Neural cell (in vitro differentiated cells): Measurements from ENCODE around the gene PCYT2. TPM values are rescaled to one million over a fixed set of nuclear protein-coding genes. Genes with fewer than 3 reads are reported as not detected.

Experiments used
- H2AFZ ChIP-seq: fragments of 200-600, 300-800 bp; sonication (generic), shearing (Covaris generic); 2 replicates; pipeline ENCODE4 v1.6.0; 2014; ENCODE audit warnings: low read depth, mild to moderate bottlenecking, antibody characterized with exemption, low read length, moderate library complexity
- H3F3A ChIP-seq: fragments of 200-600 bp; shearing (Covaris generic); 2 replicates; pipeline ENCODE4 v1.6.1; 2016; ENCODE audit warnings: mild to moderate bottlenecking, moderate library complexity, mixed read lengths, antibody characterized with exemption, low read length; ENCODE audit not compliant: insufficient read depth, poor library complexity, severe bottlenecking
- H3K27ac ChIP-seq: fragments of 200-600, 300-800 bp; sonication (generic), shearing (Covaris generic); 2 replicates; pipeline ENCODE4 v1.5.1; 2014; ENCODE audit warnings: mild to moderate bottlenecking, low read length, moderate library complexity
- H3K27me3 ChIP-seq: fragments of 300-800, 200-600 bp; sonication (generic), shearing (Covaris generic); 2 replicates; pipeline ENCODE4 v1.6.0; 2014; ENCODE audit warnings: mild to moderate bottlenecking, low read depth, low read length, moderate library complexity; ENCODE audit not compliant: insufficient read depth
- H3K36me3 ChIP-seq: fragments of 300-800, 200-600 bp; sonication (generic), shearing (Covaris generic); 2 replicates; pipeline ENCODE4 v1.5.1; 2014; ENCODE audit warnings: mild to moderate bottlenecking, antibody characterized with exemption, low read length, moderate library complexity; ENCODE audit not compliant: insufficient read depth
- H3K4me2 ChIP-seq: fragments of 300-800, 200-600 bp; sonication (generic), shearing (Covaris generic); 2 replicates; pipeline ENCODE4 v1.6.0; 2014; ENCODE audit warnings: mild to moderate bottlenecking, low read length
- H3K4me3 ChIP-seq: fragments of 300-800, 200-600 bp; sonication (generic), shearing (Covaris generic); 2 replicates; pipeline ENCODE4 v1.5.1; 2014; ENCODE audit warnings: mild to moderate bottlenecking, low read length, moderate library complexity
- H3K79me2 ChIP-seq: fragments of 200-600 bp; shearing (Covaris generic); replicated peaks from 2 replicates; pipeline ENCODE4 v1.6.0; 2014; ENCODE audit warnings: mild to moderate bottlenecking, low read length, moderate library complexity; ENCODE audit not compliant: insufficient read depth
- H3K9ac ChIP-seq: fragments of 300-800, 200-600 bp; sonication (generic), shearing (Covaris generic); 2 replicates; pipeline ENCODE4 v1.6.1; 2016; ENCODE audit warnings: mild to moderate bottlenecking, low read length, mixed read lengths
- H3K9me2 ChIP-seq: fragments of 200-600 bp; shearing (Covaris generic); 2 replicates; pipeline ENCODE4 v1.6.1; 2016; ENCODE audit warnings: mild to moderate bottlenecking, low read length, mixed read lengths; ENCODE audit not compliant: insufficient read depth
- H3K9me3 ChIP-seq: fragments of 200-600, 300-800 bp; sonication (generic), shearing (Covaris generic); 2 replicates; pipeline ENCODE4 v1.6.1; 2016; ENCODE audit warnings: mild to moderate bottlenecking, mixed run types, low read length, moderate library complexity, mixed read lengths
- H4K20me1 ChIP-seq: fragments of 200-600 bp; shearing (Covaris generic); 2 replicates; pipeline ENCODE4 v1.6.1; 2016; ENCODE audit warnings: mild to moderate bottlenecking, mixed run types; ENCODE audit not compliant: insufficient read depth
- EP300 ChIP-seq: fragments of 450-650 bp; conservative IDR thresholded peaks from 2 replicates; pipeline ENCODE4 v1.6.1; 2014; ENCODE audit warnings: antibody characterized with exemption, mild to moderate bottlenecking, moderate library complexity; ENCODE audit not compliant: poor library complexity, severe bottlenecking
- EZH2 ChIP-seq: fragments of 200-600, 300-800 bp; shearing (Covaris generic), sonication (generic); IDR thresholded peaks from 2 replicates; pipeline ENCODE4 v1.6.1; 2014; ENCODE audit warnings: antibody characterized with exemption, low read length, borderline replicate concordance, mild to moderate bottlenecking; ENCODE audit not compliant: insufficient read depth, poor library complexity, severe bottlenecking
- MXI1 ChIP-seq: fragments of 450-650 bp; conservative IDR thresholded peaks from 2 replicates; pipeline ENCODE4 v1.6.1; 2014; ENCODE audit warnings: antibody characterized with exemption, mild to moderate bottlenecking; ENCODE audit not compliant: poor library complexity, severe bottlenecking
- POLR2AphosphoS5 ChIP-seq: IDR thresholded peaks from 2 replicates; pipeline ENCODE4 v1.6.1; 2012
- RAD21 ChIP-seq: fragments of 450-650 bp; conservative IDR thresholded peaks from 2 replicates; pipeline ENCODE4 v1.6.1; 2014; ENCODE audit warnings: antibody characterized with exemption, mild to moderate bottlenecking, moderate library complexity
- SMC3 ChIP-seq: fragments of 450-650 bp; conservative IDR thresholded peaks from 2 replicates; pipeline ENCODE4 v1.6.1; 2014; ENCODE audit warnings: antibody characterized with exemption, mild to moderate bottlenecking, moderate library complexity; ENCODE audit not compliant: poor library complexity
- TAF1 ChIP-seq: IDR thresholded peaks from 2 replicates; pipeline ENCODE4 v1.6.1; 2012; ENCODE audit warnings: low read depth
- polyA plus RNA-seq: library from polyadenylated mRNA; depleted of rRNA; stranded (reverse); fragments of >200 nt; gene quantifications from 2 replicates; pipeline ENCODE4 v1.2.3, GENCODE V29; 2014
- TF ChIP-seq, protein P1 (sequence below): fragments of 450-650 bp; IDR thresholded peaks from 2 replicates; pipeline ENCODE4 v1.5.1; 2014; ENCODE audit warnings: antibody characterized with exemption, mild to moderate bottlenecking, moderate library complexity; ENCODE audit not compliant: poor library complexity, severe bottlenecking
- TF ChIP-seq, protein P2 (sequence below): IDR thresholded peaks from 2 replicates; pipeline ENCODE4 v1.6.1; 2012; ENCODE audit warnings: borderline replicate concordance

Gene PCYT2
- polyA plus RNA-seq, 1 donor from 2014 or later: 35.3 TPM

DNA sequence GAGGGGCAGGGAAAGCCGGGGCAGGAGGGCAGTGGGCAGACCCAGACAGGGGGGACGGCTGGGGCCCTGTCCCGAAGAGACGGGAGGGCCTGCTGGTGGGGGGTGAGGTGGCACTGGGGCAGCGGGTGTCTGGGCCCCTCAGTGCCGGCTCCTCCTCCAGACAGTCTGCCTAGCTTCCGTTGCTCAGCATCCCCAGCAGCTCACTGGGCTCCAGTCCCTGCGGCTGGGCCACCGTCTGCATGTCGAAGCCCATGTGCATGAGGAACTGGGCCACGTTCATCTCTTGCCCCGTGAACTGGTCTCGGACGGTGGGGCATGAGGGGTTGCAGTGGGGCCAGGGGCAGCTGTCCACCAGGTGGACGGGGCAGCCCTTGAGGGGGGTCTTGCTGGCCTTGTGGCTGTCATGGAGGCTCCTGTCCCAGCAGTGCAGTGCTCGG, 41.6 kb upstream of the PCYT2 start:
- Histone ChIP-seq H3K36me3 (no peaks in the 10 kb centered on the region), H3K4me2 (no peak overlapping the region), H3K4me3 (no peak overlapping the region), H3F3A (no peaks in the 10 kb centered on the region), H4K20me1 (no peaks in the 10 kb centered on the region), H3K9ac (no peak overlapping the region), H3K79me2 (no peaks in the 10 kb centered on the region), H2AFZ (no peak overlapping the region), H3K9me3 (no peaks in the 10 kb centered on the region), H3K27ac (no peak overlapping the region), H3K27me3 (peaks cover 9% of the 10 kb centered on the region), H3K9me2 (no peaks in the 10 kb centered on the region)
- TF ChIP-seq SMC3: no peak
- TF ChIP-seq POLR2AphosphoS5: no peak
- no peak for TF ChIP-seq EP300
- TF ChIP-seq, protein P1, sequence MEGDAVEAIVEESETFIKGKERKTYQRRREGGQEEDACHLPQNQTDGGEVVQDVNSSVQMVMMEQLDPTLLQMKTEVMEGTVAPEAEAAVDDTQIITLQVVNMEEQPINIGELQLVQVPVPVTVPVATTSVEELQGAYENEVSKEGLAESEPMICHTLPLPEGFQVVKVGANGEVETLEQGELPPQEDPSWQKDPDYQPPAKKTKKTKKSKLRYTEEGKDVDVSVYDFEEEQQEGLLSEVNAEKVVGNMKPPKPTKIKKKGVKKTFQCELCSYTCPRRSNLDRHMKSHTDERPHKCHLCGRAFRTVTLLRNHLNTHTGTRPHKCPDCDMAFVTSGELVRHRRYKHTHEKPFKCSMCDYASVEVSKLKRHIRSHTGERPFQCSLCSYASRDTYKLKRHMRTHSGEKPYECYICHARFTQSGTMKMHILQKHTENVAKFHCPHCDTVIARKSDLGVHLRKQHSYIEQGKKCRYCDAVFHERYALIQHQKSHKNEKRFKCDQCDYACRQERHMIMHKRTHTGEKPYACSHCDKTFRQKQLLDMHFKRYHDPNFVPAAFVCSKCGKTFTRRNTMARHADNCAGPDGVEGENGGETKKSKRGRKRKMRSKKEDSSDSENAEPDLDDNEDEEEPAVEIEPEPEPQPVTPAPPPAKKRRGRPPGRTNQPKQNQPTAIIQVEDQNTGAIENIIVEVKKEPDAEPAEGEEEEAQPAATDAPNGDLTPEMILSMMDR: no peak
- TF ChIP-seq, protein P2, sequence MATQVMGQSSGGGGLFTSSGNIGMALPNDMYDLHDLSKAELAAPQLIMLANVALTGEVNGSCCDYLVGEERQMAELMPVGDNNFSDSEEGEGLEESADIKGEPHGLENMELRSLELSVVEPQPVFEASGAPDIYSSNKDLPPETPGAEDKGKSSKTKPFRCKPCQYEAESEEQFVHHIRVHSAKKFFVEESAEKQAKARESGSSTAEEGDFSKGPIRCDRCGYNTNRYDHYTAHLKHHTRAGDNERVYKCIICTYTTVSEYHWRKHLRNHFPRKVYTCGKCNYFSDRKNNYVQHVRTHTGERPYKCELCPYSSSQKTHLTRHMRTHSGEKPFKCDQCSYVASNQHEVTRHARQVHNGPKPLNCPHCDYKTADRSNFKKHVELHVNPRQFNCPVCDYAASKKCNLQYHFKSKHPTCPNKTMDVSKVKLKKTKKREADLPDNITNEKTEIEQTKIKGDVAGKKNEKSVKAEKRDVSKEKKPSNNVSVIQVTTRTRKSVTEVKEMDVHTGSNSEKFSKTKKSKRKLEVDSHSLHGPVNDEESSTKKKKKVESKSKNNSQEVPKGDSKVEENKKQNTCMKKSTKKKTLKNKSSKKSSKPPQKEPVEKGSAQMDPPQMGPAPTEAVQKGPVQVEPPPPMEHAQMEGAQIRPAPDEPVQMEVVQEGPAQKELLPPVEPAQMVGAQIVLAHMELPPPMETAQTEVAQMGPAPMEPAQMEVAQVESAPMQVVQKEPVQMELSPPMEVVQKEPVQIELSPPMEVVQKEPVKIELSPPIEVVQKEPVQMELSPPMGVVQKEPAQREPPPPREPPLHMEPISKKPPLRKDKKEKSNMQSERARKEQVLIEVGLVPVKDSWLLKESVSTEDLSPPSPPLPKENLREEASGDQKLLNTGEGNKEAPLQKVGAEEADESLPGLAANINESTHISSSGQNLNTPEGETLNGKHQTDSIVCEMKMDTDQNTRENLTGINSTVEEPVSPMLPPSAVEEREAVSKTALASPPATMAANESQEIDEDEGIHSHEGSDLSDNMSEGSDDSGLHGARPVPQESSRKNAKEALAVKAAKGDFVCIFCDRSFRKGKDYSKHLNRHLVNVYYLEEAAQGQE: no peak
- no peak for TF ChIP-seq EZH2
- TF ChIP-seq TAF1: no peak
- no peak for TF ChIP-seq RAD21
- no peak for TF ChIP-seq MXI1

DNA sequence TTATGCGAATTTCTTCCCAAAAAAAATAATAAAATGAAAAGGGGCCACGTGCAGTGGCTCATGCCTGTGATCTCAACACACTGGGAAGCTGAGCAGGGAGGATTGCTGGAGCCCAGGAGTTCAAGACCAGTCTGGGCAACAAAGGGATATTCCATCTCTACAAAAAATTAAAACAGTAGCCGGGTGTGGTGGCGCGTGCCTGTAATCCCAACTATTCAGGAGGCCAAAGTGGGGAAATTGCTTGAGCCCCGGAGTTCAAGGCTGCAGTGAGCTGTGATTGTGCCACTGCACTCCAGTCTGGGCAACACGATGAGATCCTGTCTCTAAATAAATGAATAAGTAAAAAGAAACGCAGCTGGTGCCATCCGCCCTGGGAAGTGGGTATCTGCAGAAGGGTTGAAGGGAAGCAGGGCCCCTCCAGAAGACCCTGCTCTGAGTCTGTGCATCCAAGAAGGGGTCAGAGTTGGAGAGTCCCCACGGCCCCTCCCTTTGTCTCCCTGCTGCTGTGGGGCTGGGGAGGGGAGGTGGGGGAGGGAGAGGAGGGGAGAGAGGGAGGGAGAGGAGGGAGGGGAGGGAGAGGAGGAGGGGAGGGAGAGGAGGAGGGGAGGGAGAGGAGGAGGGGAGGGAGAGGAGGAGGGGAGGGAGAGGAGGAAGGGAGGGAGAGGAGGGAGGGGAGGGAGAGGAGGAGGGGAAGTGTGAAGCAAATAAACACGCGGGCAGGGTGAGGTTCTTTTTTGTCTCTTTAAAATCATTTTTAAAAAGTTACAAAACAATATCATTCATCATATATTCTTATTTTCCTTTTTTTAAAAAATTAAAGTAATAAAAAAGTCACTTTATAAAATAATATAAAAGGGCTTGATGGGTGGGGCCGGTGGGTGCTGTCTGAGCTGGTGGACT, 40.8 kb upstream of the PCYT2 start:
- H3F3A ChIP-seq: no peaks in the 10 kb centered on the region
- H2AFZ ChIP-seq: no peak overlapping the region
- H3K36me3 ChIP-seq: no peaks in the 10 kb centered on the region
- H3K79me2 ChIP-seq: no peaks in the 10 kb centered on the region
- H3K4me2 ChIP-seq: no peak overlapping the region
- peaks cover under 1% of the 10 kb centered on the region for H3K27me3 ChIP-seq
- H3K9me3 ChIP-seq: no peaks in the 10 kb centered on the region
- no peaks in the 10 kb centered on the region for H4K20me1 ChIP-seq
- H3K27ac ChIP-seq: no peak overlapping the region
- no peak overlapping the region for H3K9ac ChIP-seq
- TF ChIP-seq, protein P2: no peak
- TF ChIP-seq TAF1: no peak
- TF ChIP-seq MXI1: no peak
- no peak for TF ChIP-seq RAD21
- TF ChIP-seq SMC3: no peak
- no peaks in the 10 kb centered on the region for H3K9me2 ChIP-seq
- no peak overlapping the region for H3K4me3 ChIP-seq
